A549 (cell line): ENCODE results near the gene TRAK1. TPM values are rescaled to one million over a fixed set of nuclear protein-coding genes. Genes with fewer than 3 reads are reported as not detected.
A peak's percentile ranks its signal among the peaks of the same experiment; 100 is the strongest.

Experiments
- ATAC-seq, 2 experiments: fragments of 200-7000 bp in 1 of 2; fragments of >200 bp in 1 of 2; cut with Nextera tagmentation in 1 of 2; cut with Tn5 transposase in 1 of 2; 3 replicates each; pipeline versions ENCODE4 v1.8.0 to v1.9.1; 2018 to 2020; ENCODE audit warnings: mild to moderate bottlenecking in 1 of 2, moderate library complexity in 1 of 2
- CTCF ChIA-PET: fragments of 300-600 bp; sonication (Branson Sonifier 250); formaldehyde crosslinking; extraction: SDS; loops from one replicate; lab custom pipeline; 2021; ENCODE audit warnings: antibody characterized with exemption, inconsistent platforms; lab: Yijun Ruan, JAX
- POLR2A ChIA-PET: fragments of 350-600 bp; formaldehyde crosslinking; extraction: SDS; loops from one replicate; lab custom pipeline; 2021; ENCODE audit warnings: antibody characterized with exemption, inconsistent platforms; lab: Yijun Ruan, JAX
- DNase-seq, 2 experiments: peaks; one replicate each; pipeline versions ENCODE4 v3.0.0 to v3.0.0-alpha.2; 2011 to 2016; ENCODE audit warnings: low read depth in 1 of 2, low spot score in 1 of 2
- FAIRE-seq: peaks from 2 replicates; lab custom pipeline; 2011; peaks lifted over from hg19 to GRCh38; lab: Jason Lieb, UNC
- H3K27ac ChIP-seq, 2 experiments: fragments of >200 bp; sonication (Bioruptor Twin); formaldehyde crosslinking; 3 replicates each; pipeline ENCODE4 v1.5.1; 2016 to 2017
- H3K4me1 ChIP-seq: fragments of >200 bp; sonication (Bioruptor Twin); formaldehyde crosslinking; 3 replicates; pipeline ENCODE4 v1.6.1; 2016
- H3K4me2 ChIP-seq: fragments of >200 bp; sonication (Bioruptor Twin); formaldehyde crosslinking; 3 replicates; pipeline ENCODE4 v1.6.1; 2016
- H3K4me3 ChIP-seq: fragments of >200 bp; sonication (Bioruptor Twin); formaldehyde crosslinking; 3 replicates; pipeline ENCODE4 v1.5.1; 2016
- H3K9me3 ChIP-seq: fragments of >200 bp; sonication (Bioruptor Twin); formaldehyde crosslinking; 3 replicates; pipeline ENCODE4 v1.6.1; 2016
- E2F6 ChIP-seq: IDR thresholded peaks from 2 replicates; pipeline ENCODE4 v1.6.1; 2012; ENCODE audit warnings: low read depth, borderline replicate concordance
- ELK1 ChIP-seq: fragments of 150-350 bp; IDR thresholded peaks from 2 replicates; pipeline ENCODE4 v1.6.1; 2014; ENCODE audit warnings: low read depth, mild to moderate bottlenecking, low read length
- EP300 ChIP-seq, 2 experiments: fragments of >200 bp; sonication (Bioruptor Twin); formaldehyde crosslinking; IDR thresholded peaks; 2 replicates in 1 of 2; 3 replicates in 1 of 2; pipeline ENCODE4 v1.6.1; 2016 to 2017
- FOSB ChIP-seq: fragments of 250-450 bp; sonication (Bioruptor Pico); IDR thresholded peaks from 2 replicates; pipeline ENCODE4 v1.5.0; 2020; ENCODE audit warnings: mild to moderate bottlenecking, moderate library complexity
- HOXA7 ChIP-seq: fragments of 250-450 bp; sonication (Bioruptor Pico); IDR thresholded peaks from 2 replicates; pipeline ENCODE4 v1.5.0; 2020; ENCODE audit warnings: mild to moderate bottlenecking, moderate library complexity
- JUN ChIP-seq, 2 experiments: fragments of >200 bp; sonication (Bioruptor Twin); formaldehyde crosslinking; IDR thresholded peaks; 2 replicates in 1 of 2; 3 replicates in 1 of 2; pipeline ENCODE4 v1.6.1; 2016 to 2017
- KDM5A ChIP-seq: fragments of 200-600 bp; sonication (generic); IDR thresholded peaks from 2 replicates; pipeline ENCODE4 v1.6.1; 2016; ENCODE audit warnings: antibody characterized with exemption, mild to moderate bottlenecking
- MAFK ChIP-seq: fragments of 450-650 bp; IDR thresholded peaks from 2 replicates; pipeline ENCODE4 v1.6.1; 2014; ENCODE audit not compliant: partially characterized antibody
- MAX ChIP-seq: IDR thresholded peaks from 2 replicates; pipeline ENCODE4 v1.6.1; 2012
- MYC ChIP-seq: IDR thresholded peaks from 2 replicates; pipeline ENCODE4 v1.6.1; 2012; ENCODE audit warnings: mild to moderate bottlenecking, inconsistent platforms, low read length, improper control_type of control experiment, borderline replicate concordance
- POLR2A ChIP-seq: IDR thresholded peaks from 2 replicates; pipeline ENCODE4 v1.6.1; 2012; ENCODE audit warnings: mild to moderate bottlenecking, low read length
- TFCP2L1 ChIP-seq: fragments of 250-450 bp; sonication (Bioruptor Pico); IDR thresholded peaks from 2 replicates; pipeline ENCODE4 v1.5.0; 2021; ENCODE audit warnings: mild to moderate bottlenecking
- TP53 ChIP-seq: fragments of 250-450 bp; sonication (Bioruptor Pico); IDR thresholded peaks from 2 replicates; pipeline ENCODE4 v1.5.0; 2021; ENCODE audit warnings: mild to moderate bottlenecking, moderate library complexity
- USF2 ChIP-seq: fragments of 450-650 bp; IDR thresholded peaks from 2 replicates; pipeline ENCODE4 v1.6.1; 2014; ENCODE audit warnings: antibody characterized with exemption
- ZSCAN20 ChIP-seq: fragments of 250-450 bp; sonication (Bioruptor Pico); IDR thresholded peaks from 2 replicates; pipeline ENCODE4 v1.8.0; 2022; ENCODE audit warnings: mild to moderate bottlenecking, moderate library complexity
- WGBS: methylation state at CpG from one replicate; pipeline ENCODE4 v1.1.6; 2017; ENCODE audit errors: missing lambda C conversion rate; 5-methylcytosine and 5-hydroxymethylcytosine counted together
- polyA minus RNA-seq: library from RNA; depleted of rRNA, polyadenylated mRNA; stranded (reverse); fragments of >200 nt; gene quantifications from 2 replicates; pipeline ENCODE4 v1.2.3, GENCODE V29; 2011; rRNA and poly(A)+ RNA removed
- polyA plus RNA-seq, 4 experiments: library from polyadenylated mRNA; depleted of rRNA in 3 of 4; stranded (reverse); fragments of >200 nt; fragmentation: RNase III in 1 of 4; extraction: RNeasy Plus Mini Kit Qiagen cat#74134 plus additional on column Dnase treatment in 1 of 4; gene quantifications; 2 replicates in 3 of 4; 3 replicates in 1 of 4; pipeline ENCODE4 v1.2.3, GENCODE V29; 2011 to 2017

TRAK1 gene, protein sequence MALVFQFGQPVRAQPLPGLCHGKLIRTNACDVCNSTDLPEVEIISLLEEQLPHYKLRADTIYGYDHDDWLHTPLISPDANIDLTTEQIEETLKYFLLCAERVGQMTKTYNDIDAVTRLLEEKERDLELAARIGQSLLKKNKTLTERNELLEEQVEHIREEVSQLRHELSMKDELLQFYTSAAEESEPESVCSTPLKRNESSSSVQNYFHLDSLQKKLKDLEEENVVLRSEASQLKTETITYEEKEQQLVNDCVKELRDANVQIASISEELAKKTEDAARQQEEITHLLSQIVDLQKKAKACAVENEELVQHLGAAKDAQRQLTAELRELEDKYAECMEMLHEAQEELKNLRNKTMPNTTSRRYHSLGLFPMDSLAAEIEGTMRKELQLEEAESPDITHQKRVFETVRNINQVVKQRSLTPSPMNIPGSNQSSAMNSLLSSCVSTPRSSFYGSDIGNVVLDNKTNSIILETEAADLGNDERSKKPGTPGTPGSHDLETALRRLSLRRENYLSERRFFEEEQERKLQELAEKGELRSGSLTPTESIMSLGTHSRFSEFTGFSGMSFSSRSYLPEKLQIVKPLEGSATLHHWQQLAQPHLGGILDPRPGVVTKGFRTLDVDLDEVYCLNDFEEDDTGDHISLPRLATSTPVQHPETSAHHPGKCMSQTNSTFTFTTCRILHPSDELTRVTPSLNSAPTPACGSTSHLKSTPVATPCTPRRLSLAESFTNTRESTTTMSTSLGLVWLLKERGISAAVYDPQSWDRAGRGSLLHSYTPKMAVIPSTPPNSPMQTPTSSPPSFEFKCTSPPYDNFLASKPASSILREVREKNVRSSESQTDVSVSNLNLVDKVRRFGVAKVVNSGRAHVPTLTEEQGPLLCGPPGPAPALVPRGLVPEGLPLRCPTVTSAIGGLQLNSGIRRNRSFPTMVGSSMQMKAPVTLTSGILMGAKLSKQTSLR
- 22.3 and 24.5 TPM in 2 replicates for polyA plus RNA-seq (2011; rRNA removed)
- polyA plus RNA-seq (2012; cell fraction: cytosol; rRNA removed) = 10.9 and 11.9 TPM in 2 replicates
- 14.7 and 15.0 TPM in 2 replicates for polyA plus RNA-seq (2012; cell fraction: nucleus; rRNA removed)
- polyA plus RNA-seq (2017; fragmentation: RNase III; extraction: RNeasy Plus Mini Kit Qiagen cat#74134 plus additional on column Dnase treatment) = 10.3 to 12.9 TPM (median 12.2 TPM) in 3 replicates
- polyA minus RNA-seq = 31.7 and 35.0 TPM in 2 replicates

GRCh38 chr3:42090973-42091731 lies at the start of gene TRAK1:
TRAK1 (plus strand) TSS chr3:42091357; CDS start chr3:42091470, 113 bp downstream.
- 95% methylated on average over 12 of the region's 14 CpGs for WGBS
- Histone ChIP-seq H3K27ac (no peak within 1 kb of the TSS), H3K4me1 (no peaks in the 10 kb centered on the region), H3K9me3 (no peaks in the 10 kb centered on the region), H3K4me3 (no peak within 1 kb of the TSS), H3K4me2 (no peak within 1 kb of the TSS)
- no peak for TF ChIP-seq EP300 (IDR thresholded peaks at IDR 0.05)
- TF ChIP-seq TFCP2L1 (CRISPR knock-in tag) = no peak
- no peak for TF ChIP-seq MAX
- no peak for TF ChIP-seq E2F6
- TF ChIP-seq MYC = no peak
- TF ChIP-seq USF2 = no peak
- no peak for TF ChIP-seq FOSB (CRISPR knock-in tag)
- TF ChIP-seq HOXA7 = no peak
- DNase-seq (no peak), ATAC-seq (no peak), FAIRE-seq (no peak)
- ChIA-PET CTCF (interaction anchor here (0.6 to 1.5 kb wide), 3 partner anchors 8 to 77 kb away, joined by 3 to 6 read pairs (median 3); no protein-coding TSS in a partner anchor), POLR2A (interaction anchor here (0.5 kb wide), 1 partner anchor 61 kb away, joined by 6 read pairs; no protein-coding TSS in a partner anchor)

DNA sequence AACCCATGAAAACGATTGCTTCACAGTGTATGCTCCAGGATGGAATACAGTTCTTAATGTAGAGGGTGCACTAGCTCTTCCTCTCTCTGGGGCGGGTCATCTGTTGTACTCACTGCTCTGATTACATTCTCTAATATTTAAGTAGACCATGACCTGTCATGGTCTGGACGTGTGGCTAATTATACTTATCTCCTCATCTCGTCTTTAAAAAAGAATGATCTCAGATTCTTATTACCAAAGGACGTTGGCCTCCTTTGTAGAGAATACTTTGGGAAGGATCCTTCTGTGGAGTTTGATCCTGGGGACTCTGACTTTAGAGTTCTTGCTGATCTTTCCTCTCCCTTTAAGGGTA lies 48.4 kb upstream of the TRAK1 start:
- H3K4me2 ChIP-seq = peak overlapping the region; percentile 90
- TF ChIP-seq ELK1 = no peak
- TF ChIP-seq JUN (IDR thresholded peaks at IDR 0.05) = no peak
- ChIA-PET CTCF (no interaction called here), POLR2A (interaction anchor here (0.6 kb wide), 1 partner anchor 37 kb away, joined by 3 read pairs; no protein-coding TSS in a partner anchor)
- 22% methylated on average over 5 of the region's 5 CpGs for WGBS
- H3K27ac ChIP-seq = peak overlapping the region; percentile 75 to 78
- peaks cover 49% of the 10 kb centered on the region for H3K4me1 ChIP-seq
- FAIRE-seq (no peak), DNase-seq (no peak), ATAC-seq (peak; percentile 54 to 66; a peak in 3 of 6 replicates)
- H3K9me3 ChIP-seq = no peaks in the 10 kb centered on the region
- H3K4me3 ChIP-seq = 0 out of 3 replicates have a peak overlapping the region, but pooled peaks have one; percentile 20

DNA sequence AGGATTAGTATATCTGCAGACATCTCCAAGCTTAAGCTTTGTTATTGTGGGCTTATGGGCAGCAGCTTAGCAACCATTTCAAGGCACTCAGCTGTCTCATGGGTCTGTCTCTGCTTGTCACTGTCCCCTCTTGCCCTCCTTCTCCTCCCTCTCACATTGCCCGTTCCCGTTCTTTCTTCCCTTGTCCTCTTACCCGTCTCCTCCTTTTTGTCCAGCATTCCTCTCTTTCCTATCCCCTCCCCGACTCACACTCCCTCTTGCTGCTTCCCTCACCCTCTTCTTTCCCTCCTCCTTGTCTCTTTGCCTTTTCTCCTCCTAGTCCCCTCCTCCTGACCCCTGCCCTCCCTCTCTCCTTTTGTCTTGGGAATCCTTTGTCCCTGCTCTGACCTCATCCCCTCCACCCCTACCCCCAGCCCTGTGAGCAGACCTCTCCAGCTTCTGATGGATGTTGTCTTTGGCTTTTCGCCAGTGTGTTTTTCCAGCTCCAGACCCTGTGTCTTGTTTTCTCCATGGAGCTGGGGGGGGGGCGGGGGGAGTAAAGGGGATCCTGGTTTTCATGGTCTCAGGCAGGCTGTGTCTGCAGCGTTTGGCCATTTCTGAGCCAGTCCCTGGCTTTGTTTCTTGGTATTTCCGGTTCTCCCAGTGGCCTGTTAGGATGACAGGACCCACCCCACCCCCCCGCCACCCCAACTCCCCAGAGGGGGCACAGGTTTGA lies 47.9 kb upstream of the TRAK1 start:
- Histone ChIP-seq H3K4me3 (0 out of 3 replicates have a peak overlapping the region, but pooled peaks have one; percentile 20), H3K27ac (peak overlapping the region; percentile 75 to 78), H3K4me1 (peaks cover 49% of the 10 kb centered on the region), H3K4me2 (peak overlapping the region; percentile 90), H3K9me3 (no peaks in the 10 kb centered on the region)
- TF ChIP-seq MAFK = no peak
- TF ChIP-seq KDM5A = no peak
- TF ChIP-seq USF2 = no peak
- no peak for TF ChIP-seq ZSCAN20
- no peak for TF ChIP-seq TP53 (CRISPR knock-in tag)
- no peak for TF ChIP-seq POLR2A
- FAIRE-seq (no peak), DNase-seq (peak in 1 of 2 experiments; percentile 81), ATAC-seq (peak; percentile 89 to 92)
- ChIA-PET POLR2A (interaction anchor here (0.6 to 1.0 kb wide), 3 partner anchors 21 to 36 kb away, joined by 3 read pairs; no protein-coding TSS in a partner anchor), CTCF (interaction anchor here (1.8 kb wide), 1 partner anchor 57 kb away, joined by 4 read pairs; no protein-coding TSS in a partner anchor)
- WGBS = 17% methylated on average over 8 of the region's 9 CpGs
